Measurements from ENCODE around the gene SPDYE3. TPM values are rescaled to one million over a fixed set of nuclear protein-coding genes. Genes with fewer than 3 reads are reported as not detected.

The SPDYE3 gene
- total RNA-seq, 1 experiment from 2014 or later, result not detected

DNA sequence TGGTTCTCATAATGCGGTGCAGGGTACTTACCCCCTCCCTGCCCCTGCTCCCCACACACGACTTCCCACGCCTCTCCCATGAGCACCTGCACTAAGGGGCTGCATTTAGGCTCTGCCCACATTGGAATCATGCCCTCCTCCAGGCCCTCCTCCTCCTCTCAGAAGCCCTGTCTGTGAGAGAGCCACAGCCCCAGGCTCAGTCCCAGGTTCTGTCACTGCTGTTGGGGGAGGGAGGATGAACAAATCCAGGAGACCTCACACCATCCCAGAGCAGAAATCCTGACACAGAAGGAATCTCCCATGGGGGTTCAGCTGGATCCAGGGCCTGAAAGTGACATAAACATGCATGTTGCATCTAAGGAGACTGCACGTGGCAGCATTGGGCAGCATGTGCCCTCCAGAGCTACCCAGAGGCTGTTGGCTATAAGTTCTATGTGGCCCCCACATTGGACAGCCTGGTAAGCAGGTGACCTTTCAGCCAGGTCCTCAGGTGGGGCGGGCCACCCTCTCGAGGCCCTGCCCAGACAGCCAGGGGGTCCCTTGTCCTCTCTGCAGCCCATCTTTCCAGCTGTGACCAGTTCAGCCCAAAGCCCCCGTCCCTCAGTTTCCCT is 64.2 kb downstream of the SPDYE3 start:
- no peaks in the 10 kb centered on the region for H3K23me2 ChIP-seq (ENCODE audit: insufficient read length, low read depth, low read length, poor library complexity, severe bottlenecking)
- no peak overlapping the region for H3K56ac ChIP-seq (ENCODE audit: insufficient read length, low read depth, low read length)
- no peaks in the 10 kb centered on the region for H3K79me2 ChIP-seq (ENCODE audit: insufficient read depth, low read length)
- no peaks in the 10 kb centered on the region; the same call in 1 of the 2 replicates for H3K4me1 ChIP-seq (ENCODE audit: insufficient read depth, low read length)
- H3T11ph ChIP-seq (ENCODE audit: low read length), result no peak overlapping the region
- H3K23ac ChIP-seq (ENCODE audit: insufficient read length, low read depth, low read length), result no peak overlapping the region
- Mint-ChIP-seq H3K9me3 (no peaks in the 10 kb centered on the region), H3K4me3 (no peak overlapping the region), H3K27ac (peak overlapping the region in 2 of 3 experiments; percentile 40 to 78; a peak in 2 of 7 replicates), H3K27me3 (ENCODE audit: low read depth) (no peaks in the 10 kb centered on the region; the same call in 1 of the 2 replicates), H3K4me1 (peaks cover 42 to 60% of the 10 kb centered on the region in 2 experiments), H3K36me3 (ENCODE audit: insufficient read depth in 1 of 3, low read depth in 3 of 3) (peaks cover 7 to 14% (median 10%) of the 10 kb centered on the region in 3 experiments; a peak in 6 of 7 replicates)
- H3K79me1 ChIP-seq (ENCODE audit: insufficient read depth, low read depth, low read length, poor library complexity, severe bottlenecking), result no peaks in the 10 kb centered on the region
- H2AK5ac ChIP-seq (ENCODE audit: insufficient read length, low read length), result no peak overlapping the region
- no peaks in the 10 kb centered on the region for H4K20me1 ChIP-seq (ENCODE audit: control insufficient read depth, insufficient read depth, insufficient read length)
- H4K8ac ChIP-seq (replicated peaks; ENCODE audit: insufficient read length, low read depth, low read length), result no peak overlapping the region
- H2BK15ac ChIP-seq (ENCODE audit: low read depth, low read length), result no peak overlapping the region
- H2BK120ac ChIP-seq (ENCODE audit: low read depth, low read length, poor library complexity, severe bottlenecking), result no peak overlapping the region
- TF ChIP-seq, protein P1, sequence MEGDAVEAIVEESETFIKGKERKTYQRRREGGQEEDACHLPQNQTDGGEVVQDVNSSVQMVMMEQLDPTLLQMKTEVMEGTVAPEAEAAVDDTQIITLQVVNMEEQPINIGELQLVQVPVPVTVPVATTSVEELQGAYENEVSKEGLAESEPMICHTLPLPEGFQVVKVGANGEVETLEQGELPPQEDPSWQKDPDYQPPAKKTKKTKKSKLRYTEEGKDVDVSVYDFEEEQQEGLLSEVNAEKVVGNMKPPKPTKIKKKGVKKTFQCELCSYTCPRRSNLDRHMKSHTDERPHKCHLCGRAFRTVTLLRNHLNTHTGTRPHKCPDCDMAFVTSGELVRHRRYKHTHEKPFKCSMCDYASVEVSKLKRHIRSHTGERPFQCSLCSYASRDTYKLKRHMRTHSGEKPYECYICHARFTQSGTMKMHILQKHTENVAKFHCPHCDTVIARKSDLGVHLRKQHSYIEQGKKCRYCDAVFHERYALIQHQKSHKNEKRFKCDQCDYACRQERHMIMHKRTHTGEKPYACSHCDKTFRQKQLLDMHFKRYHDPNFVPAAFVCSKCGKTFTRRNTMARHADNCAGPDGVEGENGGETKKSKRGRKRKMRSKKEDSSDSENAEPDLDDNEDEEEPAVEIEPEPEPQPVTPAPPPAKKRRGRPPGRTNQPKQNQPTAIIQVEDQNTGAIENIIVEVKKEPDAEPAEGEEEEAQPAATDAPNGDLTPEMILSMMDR (conservative IDR thresholded peaks at IDR 0.05), result no peak
- no peak for DNase-seq
- H3K14ac ChIP-seq (ENCODE audit: insufficient read depth, low read length), result peak overlapping the region; percentile 44; the same call in 1 of the 2 replicates
- no peak overlapping the region for H2AFZ ChIP-seq (ENCODE audit: low read length)
- no peak overlapping the region for H2BK20ac ChIP-seq (ENCODE audit: low read depth, low read length, poor library complexity, severe bottlenecking)
- H3K9ac ChIP-seq (ENCODE audit: extremely low read depth, insufficient read length, low read length), result no peak overlapping the region
- H4K5ac ChIP-seq (ENCODE audit: insufficient read length, low read depth, low read length), result no peak overlapping the region
- no peak overlapping the region for H4K91ac ChIP-seq (ENCODE audit: insufficient read length, low read depth, low read length)
- no peak overlapping the region for H2BK12ac ChIP-seq (ENCODE audit: insufficient read length, low read depth, low read length)
- no peaks in the 10 kb centered on the region for H3K27me3 ChIP-seq (ENCODE audit: insufficient read depth, low read length)
- no peak overlapping the region for H3K27ac ChIP-seq (ENCODE audit: insufficient read length, low read depth, low read length)
- no peak overlapping the region for H2BK5ac ChIP-seq (ENCODE audit: insufficient read length, low read length)
- no peak overlapping the region for H3K18ac ChIP-seq (ENCODE audit: insufficient read length, low read depth, low read length)
- H3K4ac ChIP-seq (ENCODE audit: low read depth, low read length), result no peak overlapping the region
- WGBS (ENCODE audit: extremely low coverage, insufficient read length, low lambda C conversion rate), result no CpG with 5 or more reads among the region's 7 CpGs
- no peak overlapping the region for H3K4me2 ChIP-seq (ENCODE audit: insufficient read depth, insufficient read length, low read length)
- no peaks in the 10 kb centered on the region for H3K9me3 ChIP-seq (ENCODE audit: control insufficient read depth, low read depth, low read length)

Other genes starting within 250 kb of the SPDYE3 start
- 60.4 and 62.8 TPM in 2 replicates for gene ZNF3, start 226.0 kb upstream of the SPDYE3 start, total RNA-seq (2021)
- 140 and 144 TPM in 2 replicates for gene COPS6, start 218.7 kb upstream of the SPDYE3 start, total RNA-seq (2021)
- 387 and 390 TPM in 2 replicates for gene MCM7, start 206.3 kb upstream of the SPDYE3 start, total RNA-seq (2021)
- 18.8 and 20.2 TPM in 2 replicates for gene AP4M1, start 206.1 kb upstream of the SPDYE3 start, total RNA-seq (2021)
- gene TAF6, start 188.3 kb upstream of the SPDYE3 start, total RNA-seq (2021), result 87.1 and 88.9 TPM in 2 replicates
- gene CNPY4, start 188.1 kb upstream of the SPDYE3 start, total RNA-seq (2021), result 10.4 and 12.3 TPM in 2 replicates
- 1.6 and 1.9 TPM in 2 replicates for gene MBLAC1, start 180.7 kb upstream of the SPDYE3 start, total RNA-seq (2021)
- gene LAMTOR4, start 158.8 kb upstream of the SPDYE3 start, total RNA-seq (2021), result 164 and 179 TPM in 2 replicates
- gene TRAPPC14, start 149.0 kb upstream of the SPDYE3 start, total RNA-seq (2021), result 31.8 and 32.8 TPM in 2 replicates
- 6.0 and 7.0 TPM in 2 replicates for gene GAL3ST4, start 139.1 kb upstream of the SPDYE3 start, total RNA-seq (2021)
- gene GPC2, start 130.3 kb upstream of the SPDYE3 start, total RNA-seq (2021), result 39.5 and 45.2 TPM in 2 replicates
- gene STAG3, start 129.8 kb upstream of the SPDYE3 start, total RNA-seq (2021), result 2.6 and 3.1 TPM in 2 replicates
- 0.50 and 0.70 TPM in 2 replicates for gene PVRIG, start 87.8 kb upstream of the SPDYE3 start, total RNA-seq (2021)
- gene PILRB, start 50.4 kb downstream of the SPDYE3 start, total RNA-seq (2021), result 43.5 and 50.1 TPM in 2 replicates
- gene PILRA, start 65.8 kb downstream of the SPDYE3 start, total RNA-seq (2021), result 3.2 and 3.3 TPM in 2 replicates
- 1.1 and 1.3 TPM in 2 replicates for gene ZCWPW1, start 121.0 kb downstream of the SPDYE3 start, total RNA-seq (2021)
- 68.0 and 69.0 TPM in 2 replicates for gene MEPCE, start 122.1 kb downstream of the SPDYE3 start, total RNA-seq (2021)
- 37.4 and 40.2 TPM in 2 replicates for gene PPP1R35, start 128.8 kb downstream of the SPDYE3 start, total RNA-seq (2021)
- gene SPACDR, start 156.6 kb downstream of the SPDYE3 start, total RNA-seq (2021), result 0.39 TPM in 1 of 2 replicates, not detected in the other
- 17.2 and 17.5 TPM in 2 replicates for gene TSC22D4, start 171.5 kb downstream of the SPDYE3 start, total RNA-seq (2021)
- gene NYAP1, start 176.2 kb downstream of the SPDYE3 start, total RNA-seq (2021), result 3.2 and 4.0 TPM in 2 replicates
- gene AGFG2, start 231.5 kb downstream of the SPDYE3 start, total RNA-seq (2021), result 11.2 and 12.7 TPM in 2 replicates

Data from H9 (cell line).